DOHH2 (cell line): ENCODE data around the gene BTBD2.

Source experiments
- H3F3A ChIP-seq: fragments of 200-600 bp; sonication (generic), shearing (Covaris generic); 2 replicates; pipeline ENCODE4 v1.6.0; 2016; ENCODE audit warnings: antibody characterized with exemption, mild to moderate bottlenecking; ENCODE audit not compliant: control insufficient read depth, insufficient read depth
- H3K27ac ChIP-seq: fragments of 200-600 bp; sonication (generic); 2 replicates; pipeline ENCODE4 v1.5.1; 2014; ENCODE audit warnings: low read depth, mild to moderate bottlenecking, low read length, moderate library complexity
- H3K27me3 ChIP-seq: fragments of 200-600 bp; sonication (generic); 2 replicates; pipeline ENCODE4 v1.6.1; 2014; ENCODE audit warnings: mild to moderate bottlenecking, low read length, mixed read lengths; ENCODE audit not compliant: control insufficient read depth
- H3K36me3 ChIP-seq: fragments of 200-600 bp; sonication (generic); 2 replicates; pipeline ENCODE4 v1.6.1; 2014; ENCODE audit warnings: mild to moderate bottlenecking, low read length, moderate library complexity, mixed read lengths; ENCODE audit not compliant: control insufficient read depth
- H3K4me1 ChIP-seq: fragments of 200-600 bp; sonication (generic); 2 replicates; pipeline ENCODE4 v1.6.1; 2014; ENCODE audit warnings: mild to moderate bottlenecking, low read length, mixed read lengths; ENCODE audit not compliant: control insufficient read depth
- H3K4me2 ChIP-seq: fragments of 200-600 bp; sonication (generic); 2 replicates; pipeline ENCODE4 v1.6.0; 2014; ENCODE audit warnings: mild to moderate bottlenecking, low read length, moderate library complexity
- H3K4me3 ChIP-seq: fragments of 200-600 bp; sonication (generic); 2 replicates; pipeline ENCODE4 v1.5.1; 2014; ENCODE audit warnings: mild to moderate bottlenecking, low read length, mixed read lengths
- H3K79me2 ChIP-seq: fragments of 200-600 bp; sonication (generic); 2 replicates; pipeline ENCODE4 v1.6.1; 2014; ENCODE audit warnings: mild to moderate bottlenecking, low read length, mixed read lengths; ENCODE audit not compliant: control insufficient read depth
- H3K9me2 ChIP-seq: fragments of 200-600 bp; sonication (generic); replicated peaks from 2 replicates; pipeline ENCODE4 v1.6.1; 2014; ENCODE audit warnings: mild to moderate bottlenecking, low read length, mixed read lengths; ENCODE audit not compliant: control insufficient read depth
- H3K9me3 ChIP-seq: fragments of 200-600 bp; sonication (generic); 2 replicates; pipeline ENCODE4 v1.6.1; 2014; ENCODE audit warnings: antibody characterized with exemption, low read length, mixed read lengths; ENCODE audit not compliant: control insufficient read depth, insufficient read depth
- H4K20me1 ChIP-seq: fragments of 200-600 bp; sonication (generic); 2 replicates; pipeline ENCODE4 v1.6.0; 2014; ENCODE audit warnings: low read depth, mild to moderate bottlenecking, antibody characterized with exemption, low read length, moderate library complexity; ENCODE audit not compliant: control insufficient read depth, insufficient read depth
- EZH2phosphoT487 ChIP-seq: fragments of 200-600 bp; sonication (generic); IDR thresholded peaks from 2 replicates; pipeline ENCODE4 v1.6.1; 2017; ENCODE audit warnings: borderline replicate concordance, mild to moderate bottlenecking, antibody characterized with exemption, low read length, moderate library complexity, mixed read lengths
- TF ChIP-seq, protein P1 (sequence below): fragments of 200-600 bp; sonication (generic); IDR thresholded peaks from one replicate; pipeline ENCODE4 v1.5.1; 2014; ENCODE audit warnings: antibody characterized with exemption, mild to moderate bottlenecking, low read depth, low read length; ENCODE audit not compliant: poor library complexity, severe bottlenecking

Gene BTBD2

DNA sequence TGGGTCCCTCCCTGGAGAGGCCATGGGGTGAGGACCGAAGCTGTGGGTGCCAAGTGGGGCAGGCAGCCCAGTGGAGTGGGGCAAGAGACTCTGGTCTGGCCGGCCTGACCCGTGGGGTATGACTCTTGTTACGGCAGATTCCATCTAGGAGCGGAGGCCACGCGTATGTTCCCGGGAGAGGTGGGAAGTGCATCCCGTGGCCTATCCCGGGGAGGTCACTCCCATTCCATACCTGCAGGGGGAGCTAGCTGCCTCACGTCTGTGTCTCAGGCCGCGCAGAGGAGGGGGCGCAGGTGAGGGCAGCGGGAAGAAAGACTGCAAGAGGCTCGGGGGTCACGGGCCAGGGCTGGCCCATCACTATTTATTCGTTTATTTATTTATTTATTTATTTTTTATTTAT lies 69.6 kb downstream of the BTBD2 start:
- H3K4me2 ChIP-seq = no peak overlapping the region
- H3K4me1 ChIP-seq = peaks cover 16% of the 10 kb centered on the region
- H3K36me3 ChIP-seq = peaks cover 16% of the 10 kb centered on the region
- H3F3A ChIP-seq = peaks cover 9% of the 10 kb centered on the region
- no peaks in the 10 kb centered on the region for H3K9me2 ChIP-seq
- H3K4me3 ChIP-seq = no peak overlapping the region
- H3K27me3 ChIP-seq = no peaks in the 10 kb centered on the region
- H4K20me1 ChIP-seq = peaks cover 30% of the 10 kb centered on the region; the same call in 1 of the 2 replicates
- H3K9me3 ChIP-seq = no peaks in the 10 kb centered on the region
- no peak overlapping the region for H3K27ac ChIP-seq
- peaks cover 91% of the 10 kb centered on the region for H3K79me2 ChIP-seq
- no peak for TF ChIP-seq EZH2phosphoT487
- TF ChIP-seq, protein P1, sequence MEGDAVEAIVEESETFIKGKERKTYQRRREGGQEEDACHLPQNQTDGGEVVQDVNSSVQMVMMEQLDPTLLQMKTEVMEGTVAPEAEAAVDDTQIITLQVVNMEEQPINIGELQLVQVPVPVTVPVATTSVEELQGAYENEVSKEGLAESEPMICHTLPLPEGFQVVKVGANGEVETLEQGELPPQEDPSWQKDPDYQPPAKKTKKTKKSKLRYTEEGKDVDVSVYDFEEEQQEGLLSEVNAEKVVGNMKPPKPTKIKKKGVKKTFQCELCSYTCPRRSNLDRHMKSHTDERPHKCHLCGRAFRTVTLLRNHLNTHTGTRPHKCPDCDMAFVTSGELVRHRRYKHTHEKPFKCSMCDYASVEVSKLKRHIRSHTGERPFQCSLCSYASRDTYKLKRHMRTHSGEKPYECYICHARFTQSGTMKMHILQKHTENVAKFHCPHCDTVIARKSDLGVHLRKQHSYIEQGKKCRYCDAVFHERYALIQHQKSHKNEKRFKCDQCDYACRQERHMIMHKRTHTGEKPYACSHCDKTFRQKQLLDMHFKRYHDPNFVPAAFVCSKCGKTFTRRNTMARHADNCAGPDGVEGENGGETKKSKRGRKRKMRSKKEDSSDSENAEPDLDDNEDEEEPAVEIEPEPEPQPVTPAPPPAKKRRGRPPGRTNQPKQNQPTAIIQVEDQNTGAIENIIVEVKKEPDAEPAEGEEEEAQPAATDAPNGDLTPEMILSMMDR = peak; percentile 69

GRCh38 chr19:1944916-1945561 lies 70.5 kb downstream of the BTBD2 start:
- Histone ChIP-seq H3K27ac (no peak overlapping the region), H3K4me2 (no peak overlapping the region)

GRCh38 chr19:1944088-1944915 lies 71.2 kb downstream of the BTBD2 start:
- H3K4me1 ChIP-seq = peaks cover 26% of the 10 kb centered on the region
- peaks cover 77% of the 10 kb centered on the region for H3K79me2 ChIP-seq
- H4K20me1 ChIP-seq = peaks cover 28% of the 10 kb centered on the region; the same call in 1 of the 2 replicates
- H3K9me3 ChIP-seq = no peaks in the 10 kb centered on the region
- no peaks in the 10 kb centered on the region for H3K27me3 ChIP-seq
- no peak overlapping the region for H3K4me3 ChIP-seq
- 0 out of 2 replicates have a peak overlapping the region, but pooled peaks have one; percentile 95 for H3K4me2 ChIP-seq
- H3K9me2 ChIP-seq = no peaks in the 10 kb centered on the region
- no peak overlapping the region for H3K27ac ChIP-seq
- H3F3A ChIP-seq = peaks cover 9% of the 10 kb centered on the region
- TF ChIP-seq EZH2phosphoT487 = no peak
- TF ChIP-seq, protein P1 = no peak
- peaks cover 11% of the 10 kb centered on the region for H3K36me3 ChIP-seq

More at GRCh38 chr19:1944916-1945561, 70.5 kb downstream of the BTBD2 start:
- peaks cover 21% of the 10 kb centered on the region for H3K4me1 ChIP-seq
- H3F3A ChIP-seq = peaks cover 9% of the 10 kb centered on the region
- peaks cover 30% of the 10 kb centered on the region; the same call in 1 of the 2 replicates for H4K20me1 ChIP-seq
- H3K36me3 ChIP-seq = peaks cover 16% of the 10 kb centered on the region
- H3K79me2 ChIP-seq = peaks cover 83% of the 10 kb centered on the region
- no peak overlapping the region for H3K4me3 ChIP-seq
- no peak for TF ChIP-seq EZH2phosphoT487
- TF ChIP-seq, protein P1 = no peak
- H3K27me3 ChIP-seq = no peaks in the 10 kb centered on the region
- H3K9me3 ChIP-seq = no peaks in the 10 kb centered on the region
- H3K9me2 ChIP-seq = no peaks in the 10 kb centered on the region
